Activated T-helper 2 cell treated with anti-CD3 and anti-CD28 coated beads, Interferon-gamma antibody, Interleukin-2, Interleukin-4, amounts not matched to agents 10 μg/mL and 5 μg/mL and 100 μg/mL, durations not matched to agents 14 hours and 24 hours and 36 hours (primary cell): ENCODE data around the gene SLC8A1. TPM values are rescaled to one million over a fixed set of nuclear protein-coding genes. Genes with fewer than 3 reads are reported as not detected.

ENCODE experiments used
- DNase-seq: peaks from one replicate; pipeline ENCODE4 v3.0.0; 2021; ENCODE audit warnings: low spot score
- H3K27ac Mint-ChIP-seq: one replicate; pipeline ENCODE4 v1.8.0; 2021; ENCODE audit warnings: mixed read lengths
- H3K27me3 Mint-ChIP-seq: one replicate; pipeline ENCODE4 v1.8.0; 2021; ENCODE audit warnings: low read depth, mixed read lengths
- H3K36me3 Mint-ChIP-seq: one replicate; pipeline ENCODE4 v1.8.0; 2021; ENCODE audit warnings: low read depth, mixed read lengths
- H3K4me1 Mint-ChIP-seq: one replicate; pipeline ENCODE4 v1.8.0; 2021; ENCODE audit warnings: low read depth, mixed read lengths
- H3K4me3 Mint-ChIP-seq: one replicate; pipeline ENCODE4 v1.8.0; 2021; ENCODE audit warnings: low read depth, mild to moderate bottlenecking, moderate library complexity, mixed read lengths
- H3K9me3 Mint-ChIP-seq: one replicate; pipeline ENCODE4 v1.8.0; 2021; ENCODE audit warnings: mixed read lengths
- intact Hi-C: fragments of 100-400 bp; cut with micrococcal nuclease; formaldehyde crosslinking; loops from one replicate; pipeline ENCODE4 v1.15.1; 2023
- total RNA-seq: library from RNA; stranded (reverse); gene quantifications from 2 replicates; pipeline ENCODE4 v1.2.3, GENCODE V29; 2022

SLC8A1 gene
- total RNA-seq, 1 donor from 2014 or later, result 5.5 TPM

- Mint-ChIP-seq H3K4me3 (no peak overlapping the region), H3K4me1 (no peaks in the 10 kb centered on the region), H3K27me3 (peaks cover 2% of the 10 kb centered on the region), H3K9me3 (no peaks in the 10 kb centered on the region), H3K27ac (no peak overlapping the region), H3K36me3 (no peaks in the 10 kb centered on the region)
- intact Hi-C loops, result no loop called here
- no peak for DNase-seq
Measured at GRCh38 chr2:40433736-40434135, 18.2 kb downstream of the SLC8A1 start.

- intact Hi-C loops, result no loop called here
- H3K9me3 Mint-ChIP-seq, result no peaks in the 10 kb centered on the region
- no peak overlapping the region for H3K4me3 Mint-ChIP-seq
- no peaks in the 10 kb centered on the region for H3K4me1 Mint-ChIP-seq
- no peak overlapping the region for H3K27ac Mint-ChIP-seq
- no peak for DNase-seq
- H3K36me3 Mint-ChIP-seq, result no peaks in the 10 kb centered on the region
- H3K27me3 Mint-ChIP-seq, result no peaks in the 10 kb centered on the region
Measured at GRCh38 chr2:40432921-40433483, 18.9 kb downstream of the SLC8A1 start.

- no peak overlapping the region for H3K4me3 Mint-ChIP-seq
- no peak overlapping the region for H3K27ac Mint-ChIP-seq
- no peaks in the 10 kb centered on the region for H3K27me3 Mint-ChIP-seq
- H3K9me3 Mint-ChIP-seq, result no peaks in the 10 kb centered on the region
- intact Hi-C loops, result no loop called here
- H3K36me3 Mint-ChIP-seq, result no peaks in the 10 kb centered on the region
- H3K4me1 Mint-ChIP-seq, result no peaks in the 10 kb centered on the region
- no peak for DNase-seq
Measured at GRCh38 chr2:40431600-40431955, 20.3 kb downstream of the SLC8A1 start.

- Mint-ChIP-seq H3K9me3 (no peaks in the 10 kb centered on the region), H3K27me3 (no peaks in the 10 kb centered on the region), H3K4me1 (no peaks in the 10 kb centered on the region), H3K36me3 (no peaks in the 10 kb centered on the region), H3K27ac (no peak overlapping the region), H3K4me3 (no peak overlapping the region)
- no peak for DNase-seq
- intact Hi-C loops, result no loop called here
Measured at GRCh38 chr2:40430776-40431599, 20.9 kb downstream of the SLC8A1 start.

GRCh38 chr2:40428439-40428838, 23.5 kb downstream of the SLC8A1 start:
- Mint-ChIP-seq H3K4me3 (no peak overlapping the region), H3K27me3 (no peaks in the 10 kb centered on the region), H3K36me3 (no peaks in the 10 kb centered on the region), H3K27ac (no peak overlapping the region), H3K4me1 (no peaks in the 10 kb centered on the region), H3K9me3 (no peaks in the 10 kb centered on the region)
- DNase-seq, result no peak
- intact Hi-C loops, result no loop called here

GRCh38 chr2:40421631-40422297, 30.1 kb downstream of the SLC8A1 start:
- Mint-ChIP-seq H3K9me3 (no peaks in the 10 kb centered on the region), H3K4me1 (no peaks in the 10 kb centered on the region), H3K27me3 (no peaks in the 10 kb centered on the region), H3K36me3 (no peaks in the 10 kb centered on the region), H3K4me3 (no peak overlapping the region), H3K27ac (no peak overlapping the region)
- intact Hi-C loops, result no loop called here
- DNase-seq, result no peak

- Mint-ChIP-seq H3K9me3 (no peaks in the 10 kb centered on the region), H3K27me3 (no peaks in the 10 kb centered on the region), H3K4me3 (no peak overlapping the region), H3K4me1 (no peaks in the 10 kb centered on the region), H3K27ac (no peak overlapping the region), H3K36me3 (no peaks in the 10 kb centered on the region)
- DNase-seq, result no peak
- intact Hi-C loops, result no loop called here
Measured at GRCh38 chr2:40420478-40420877, 31.4 kb downstream of the SLC8A1 start.

GRCh38 chr2:40419364-40419762, 32.5 kb downstream of the SLC8A1 start:
- no peaks in the 10 kb centered on the region for H3K36me3 Mint-ChIP-seq
- intact Hi-C loops, result no loop called here
- no peak for DNase-seq
- H3K27ac Mint-ChIP-seq, result no peak overlapping the region
- H3K27me3 Mint-ChIP-seq, result no peaks in the 10 kb centered on the region
- H3K9me3 Mint-ChIP-seq, result no peaks in the 10 kb centered on the region
- no peaks in the 10 kb centered on the region for H3K4me1 Mint-ChIP-seq
- no peak overlapping the region for H3K4me3 Mint-ChIP-seq

GRCh38 chr2:40418614-40419363, 33.1 kb downstream of the SLC8A1 start:
- Mint-ChIP-seq H3K27ac (no peak overlapping the region), H3K4me3 (no peak overlapping the region), H3K9me3 (no peaks in the 10 kb centered on the region), H3K4me1 (no peaks in the 10 kb centered on the region), H3K27me3 (no peaks in the 10 kb centered on the region), H3K36me3 (no peaks in the 10 kb centered on the region)
- intact Hi-C loops, result no loop called here
- no peak for DNase-seq

GRCh38 chr2:40416486-40416885, 35.4 kb downstream of the SLC8A1 start:
- Mint-ChIP-seq H3K4me3 (no peak overlapping the region), H3K9me3 (no peaks in the 10 kb centered on the region), H3K4me1 (no peaks in the 10 kb centered on the region), H3K27me3 (no peaks in the 10 kb centered on the region), H3K36me3 (no peaks in the 10 kb centered on the region), H3K27ac (no peak overlapping the region)
- intact Hi-C loops, result no loop called here
- DNase-seq, result no peak

GRCh38 chr2:40415391-40415790, 36.5 kb downstream of the SLC8A1 start:
- Mint-ChIP-seq H3K27ac (no peak overlapping the region), H3K36me3 (no peaks in the 10 kb centered on the region), H3K4me1 (no peaks in the 10 kb centered on the region), H3K9me3 (no peaks in the 10 kb centered on the region), H3K4me3 (no peak overlapping the region), H3K27me3 (no peaks in the 10 kb centered on the region)
- intact Hi-C loops, result no loop called here
- DNase-seq, result no peak

- intact Hi-C loops, result no loop called here
- no peak for DNase-seq
- Mint-ChIP-seq H3K36me3 (no peaks in the 10 kb centered on the region), H3K27me3 (no peaks in the 10 kb centered on the region), H3K4me3 (no peak overlapping the region), H3K27ac (no peak overlapping the region), H3K9me3 (no peaks in the 10 kb centered on the region), H3K4me1 (no peaks in the 10 kb centered on the region)
Measured at GRCh38 chr2:40412456-40412855, 39.4 kb downstream of the SLC8A1 start.

- Mint-ChIP-seq H3K9me3 (no peaks in the 10 kb centered on the region), H3K4me1 (peaks cover under 1% of the 10 kb centered on the region), H3K4me3 (no peak overlapping the region), H3K27me3 (no peaks in the 10 kb centered on the region), H3K27ac (no peak overlapping the region), H3K36me3 (no peaks in the 10 kb centered on the region)
- no peak for DNase-seq
- intact Hi-C loops, result no loop called here
Measured at GRCh38 chr2:40410695-40411094, 41.2 kb downstream of the SLC8A1 start.
